T-helper 17 cell (primary cell): ENCODE measurements around the gene MYL4. TPM values are rescaled to one million over a fixed set of nuclear protein-coding genes. Genes with fewer than 3 reads are reported as not detected.
A peak's percentile ranks its signal among the peaks of the same experiment; 100 is the strongest.

Experiments
- ATAC-seq: fragments of 150-1000 bp; cut with Tn5 transposase; 2 replicates; pipeline ENCODE4 v1.10.0; 2021; ENCODE audit warnings: mild to moderate bottlenecking, moderate library complexity
- DNase-seq, 3 donors: peaks; one replicate each; pipeline versions ENCODE4 v3.0.0 to v3.0.0-alpha.2; 2020 to 2021
- H3K9me3 ChIP-seq: one replicate; pipeline ENCODE4 v1.7.0; 2013; ENCODE audit warnings: low read length, mild to moderate bottlenecking; ENCODE audit not compliant: control insufficient read depth, poor library complexity, severe bottlenecking
- H3K27ac Mint-ChIP-seq: one replicate; pipeline ENCODE4 v1.8.0; 2022; ENCODE audit warnings: mild to moderate bottlenecking, moderate library complexity, mixed read lengths
- H3K27me3 Mint-ChIP-seq: one replicate; pipeline ENCODE4 v1.8.0; 2022; ENCODE audit warnings: mixed read lengths
- H3K36me3 Mint-ChIP-seq: one replicate; pipeline ENCODE4 v1.8.0; 2022; ENCODE audit warnings: low read depth, mixed read lengths
- H3K4me1 Mint-ChIP-seq: one replicate; pipeline ENCODE4 v1.8.0; 2022; ENCODE audit warnings: mild to moderate bottlenecking, mixed read lengths
- H3K4me3 Mint-ChIP-seq: one replicate; pipeline ENCODE4 v1.8.0; 2022; ENCODE audit warnings: mild to moderate bottlenecking, moderate library complexity, mixed read lengths
- total RNA-seq, 4 donors: library from RNA in 2 of 4; stranded (reverse) in 2 of 4; gene quantifications; one replicate each; pipeline ENCODE4 v1.2.3 and lab custom pipeline; 2022 to 2026

Gene MYL4
- total RNA-seq, 2 donors from 2014 or later, result not detected

- H3K36me3 Mint-ChIP-seq, result peaks cover 5% of the 10 kb centered on the region
- ATAC-seq (no peak), DNase-seq (no peak)
- H3K4me3 Mint-ChIP-seq, result no peak overlapping the region
- H3K27ac Mint-ChIP-seq, result no peak overlapping the region
- H3K4me1 Mint-ChIP-seq, result peaks cover 12% of the 10 kb centered on the region
- peaks cover 51% of the 10 kb centered on the region for H3K27me3 Mint-ChIP-seq
- H3K9me3 ChIP-seq, result no peaks in the 10 kb centered on the region
These were observed 34.8 kb downstream of the MYL4 start for GRCh38 chr17:47243737-47244598.

- no peaks in the 10 kb centered on the region for H3K9me3 ChIP-seq
- Mint-ChIP-seq H3K4me1 (peaks cover 8% of the 10 kb centered on the region), H3K27me3 (peaks cover 51% of the 10 kb centered on the region), H3K36me3 (peaks cover 5% of the 10 kb centered on the region), H3K27ac (no peak overlapping the region), H3K4me3 (no peak overlapping the region)
- ATAC-seq, result no peak
- no peak for DNase-seq
These were observed 35.5 kb downstream of the MYL4 start for GRCh38 chr17:47244697-47245096.

- no peak overlapping the region for H3K4me3 Mint-ChIP-seq
- H3K27ac Mint-ChIP-seq, result no peak overlapping the region
- peaks cover 5% of the 10 kb centered on the region for H3K36me3 Mint-ChIP-seq
- no peaks in the 10 kb centered on the region for H3K9me3 ChIP-seq
- ATAC-seq, result no peak
- H3K27me3 Mint-ChIP-seq, result peaks cover 51% of the 10 kb centered on the region
- DNase-seq, result no peak
- H3K4me1 Mint-ChIP-seq, result peaks cover 3% of the 10 kb centered on the region
These were observed 37.0 kb downstream of the MYL4 start for GRCh38 chr17:47246120-47246519.

- Mint-ChIP-seq H3K27me3 (peaks cover 50% of the 10 kb centered on the region), H3K36me3 (peaks cover 7% of the 10 kb centered on the region), H3K27ac (no peak overlapping the region), H3K4me1 (peaks cover 13% of the 10 kb centered on the region), H3K4me3 (no peak overlapping the region)
- no peaks in the 10 kb centered on the region for H3K9me3 ChIP-seq
- ATAC-seq (no peak), DNase-seq (no peak)
These were observed 41.7 kb downstream of the MYL4 start for GRCh38 chr17:47250855-47251254.

- peaks cover 48% of the 10 kb centered on the region for H3K27me3 Mint-ChIP-seq
- ATAC-seq (no peak), DNase-seq (no peak)
- no peak overlapping the region for H3K4me3 Mint-ChIP-seq
- H3K4me1 Mint-ChIP-seq, result peaks cover 15% of the 10 kb centered on the region
- no peaks in the 10 kb centered on the region for H3K9me3 ChIP-seq
- H3K36me3 Mint-ChIP-seq, result peaks cover 7% of the 10 kb centered on the region
- H3K27ac Mint-ChIP-seq, result peak overlapping the region; percentile 75
These were observed 42.3 kb downstream of the MYL4 start for GRCh38 chr17:47251421-47251940.

DNA sequence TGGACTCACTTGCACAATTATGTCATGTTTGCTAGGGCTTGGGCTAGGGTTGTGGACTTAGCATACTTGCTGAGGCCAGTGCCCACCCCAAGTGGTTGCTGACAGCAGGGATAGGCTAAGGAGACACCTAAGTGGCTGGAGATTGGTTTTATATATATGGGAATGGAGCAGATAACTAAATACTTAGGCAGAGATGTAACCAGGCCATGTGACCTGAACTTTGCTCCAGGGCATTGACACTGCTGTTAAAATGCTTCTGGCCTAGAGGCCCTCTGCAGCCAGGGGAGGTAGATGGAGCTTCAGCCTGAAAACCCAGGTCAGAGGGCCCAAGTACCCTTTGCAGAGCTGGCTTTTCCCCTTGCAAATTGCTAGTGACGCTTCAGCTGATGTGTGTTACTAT is 43.1 kb downstream of the MYL4 start:
- Mint-ChIP-seq H3K27ac (peak overlapping the region; percentile 75), H3K36me3 (peaks cover 5% of the 10 kb centered on the region), H3K4me1 (peaks cover 18% of the 10 kb centered on the region), H3K4me3 (peak overlapping the region; percentile 87), H3K27me3 (peaks cover 51% of the 10 kb centered on the region)
- DNase-seq (no peak), ATAC-seq (no peak)
- H3K9me3 ChIP-seq, result no peaks in the 10 kb centered on the region

GRCh38 chr17:47252766-47253512 is 43.8 kb downstream of the MYL4 start:
- ATAC-seq (no peak), DNase-seq (no peak)
- Mint-ChIP-seq H3K36me3 (peaks cover 5% of the 10 kb centered on the region), H3K4me1 (peaks cover 18% of the 10 kb centered on the region), H3K27ac (peak overlapping the region; percentile 21), H3K27me3 (peaks cover 56% of the 10 kb centered on the region), H3K4me3 (peak overlapping the region; percentile 87)
- H3K9me3 ChIP-seq, result no peaks in the 10 kb centered on the region

- H3K4me1 Mint-ChIP-seq, result peaks cover 18% of the 10 kb centered on the region
- ATAC-seq (peak; percentile 97), DNase-seq (peak; percentile 33 to 58 (median 41))
- H3K27ac Mint-ChIP-seq, result peak within 1 kb of the TSS; percentile 47
- no peaks in the 10 kb centered on the region for H3K9me3 ChIP-seq
- peaks cover 57% of the 10 kb centered on the region for H3K27me3 Mint-ChIP-seq
- H3K4me3 Mint-ChIP-seq, result peak within 1 kb of the TSS; percentile 97
- peaks cover 5% of the 10 kb centered on the region for H3K36me3 Mint-ChIP-seq
These were observed 44.6 kb downstream of the MYL4 start, which contains the start of gene ITGB3 for GRCh38 chr17:47253541-47254402. ITGB3 (plus strand) TSS chr17:47253827; CDS start chr17:47253862, 35 bp downstream.

- Mint-ChIP-seq H3K27me3 (peaks cover 59% of the 10 kb centered on the region), H3K4me1 (peaks cover 18% of the 10 kb centered on the region), H3K27ac (peak overlapping the region; percentile 47), H3K4me3 (peak overlapping the region; percentile 97), H3K36me3 (peaks cover 5% of the 10 kb centered on the region)
- no peaks in the 10 kb centered on the region for H3K9me3 ChIP-seq
- ATAC-seq (no peak), DNase-seq (no peak)
These were observed 45.3 kb downstream of the MYL4 start for GRCh38 chr17:47254403-47254943.

GRCh38 chr17:47257651-47258339 is 48.6 kb downstream of the MYL4 start:
- H3K9me3 ChIP-seq, result no peaks in the 10 kb centered on the region
- ATAC-seq (no peak), DNase-seq (no peak)
- H3K27ac Mint-ChIP-seq, result peak overlapping the region; percentile 60
- peaks cover 61% of the 10 kb centered on the region for H3K27me3 Mint-ChIP-seq
- peaks cover 3% of the 10 kb centered on the region for H3K36me3 Mint-ChIP-seq
- peaks cover 12% of the 10 kb centered on the region for H3K4me1 Mint-ChIP-seq
- H3K4me3 Mint-ChIP-seq, result no peak overlapping the region

GRCh38 chr17:47262586-47262985 is 53.4 kb downstream of the MYL4 start:
- H3K27ac Mint-ChIP-seq, result no peak overlapping the region
- H3K4me3 Mint-ChIP-seq, result no peak overlapping the region
- peaks cover 3% of the 10 kb centered on the region for H3K36me3 Mint-ChIP-seq
- DNase-seq (no peak), ATAC-seq (no peak)
- peaks cover 38% of the 10 kb centered on the region for H3K27me3 Mint-ChIP-seq
- no peaks in the 10 kb centered on the region for H3K9me3 ChIP-seq
- H3K4me1 Mint-ChIP-seq, result peaks cover 2% of the 10 kb centered on the region

DNA sequence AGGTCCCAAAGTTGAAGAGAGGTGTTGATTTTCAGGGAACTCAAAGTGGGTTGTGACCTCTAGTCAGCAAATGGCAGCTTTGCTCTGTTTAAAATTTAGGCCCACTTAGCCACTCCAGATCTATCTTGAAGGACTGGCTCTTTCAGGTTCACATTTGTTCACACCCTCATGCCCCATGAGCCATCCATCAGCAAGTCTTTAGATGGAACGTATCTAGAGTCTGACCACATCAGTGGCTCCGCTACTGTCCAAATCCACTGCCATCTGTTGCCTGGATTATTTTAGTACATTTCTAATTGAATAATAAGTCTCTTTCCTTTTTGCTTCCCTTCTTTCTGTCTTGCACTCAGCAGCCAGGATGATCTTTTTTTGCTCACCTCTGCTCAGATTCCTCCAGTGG is 55.0 kb downstream of the MYL4 start:
- peaks cover 24% of the 10 kb centered on the region for H3K27me3 Mint-ChIP-seq
- peaks cover 2% of the 10 kb centered on the region for H3K4me1 Mint-ChIP-seq
- no peaks in the 10 kb centered on the region for H3K36me3 Mint-ChIP-seq
- no peak overlapping the region for H3K4me3 Mint-ChIP-seq
- ATAC-seq (no peak), DNase-seq (no peak)
- no peak overlapping the region for H3K27ac Mint-ChIP-seq
- H3K9me3 ChIP-seq, result no peaks in the 10 kb centered on the region
